ENCODE data around the gene FGFR4. TPM values are rescaled to one million over a fixed set of nuclear protein-coding genes. Genes with fewer than 3 reads are reported as not detected.
A peak's percentile ranks its signal among the peaks of the same experiment; 100 is the strongest.

The FGFR4 gene
- polyA plus RNA-seq, 1 of the 3 experiments (the other 2 are of a cell fraction): 5.6 TPM

GRCh38 chr5:177093082-177093712 lies 6.5 kb downstream of the FGFR4 start:
- no peaks in the 10 kb centered on the region for H3K27me3 ChIP-seq (ENCODE audit: insufficient read depth)
- no peaks in the 10 kb centered on the region for H3K9me3 ChIP-seq
- H2AFZ ChIP-seq (ENCODE audit: low read depth): no peak overlapping the region
- H3K79me2 ChIP-seq (ENCODE audit: insufficient read depth): no peaks in the 10 kb centered on the region
- no peaks in the 10 kb centered on the region for H3F3A ChIP-seq (replicated peaks; ENCODE audit: insufficient read depth)
- H3K4me1 ChIP-seq (ENCODE audit: control insufficient read depth in 1 of 2, insufficient read depth in 2 of 2, low read depth in 1 of 2, low read length in 1 of 2): peaks cover 0 to 10% of the 10 kb centered on the region in 2 experiments; a peak in 1 of 4 replicates
- 93% methylated on average over 31 of the region's 40 CpGs for whole genome bisulfite sequencing (ENCODE audit: low lambda C conversion rate)
- no peak overlapping the region for H3K9ac ChIP-seq
- no peaks in the 10 kb centered on the region for H4K20me1 ChIP-seq (ENCODE audit: insufficient read depth)
- no peaks in the 10 kb centered on the region for H3K9me2 ChIP-seq
- no peak for DNase-seq
- no peak overlapping the region for H3K27ac ChIP-seq (ENCODE audit: low read depth in 2 of 2, low read length in 1 of 2)
- H3K4me2 ChIP-seq: no peak overlapping the region
- H3K4me3 ChIP-seq (ENCODE audit: low read depth in 2 of 2, low read length in 1 of 2): no peak overlapping the region
- POLR2A ChIA-PET: no interaction called here
- CTCF ChIA-PET: interaction anchor here (4.0 to 8.5 kb wide), 2 partner anchors 18 to 21 kb away, joined by 20 to 69 read pairs; no protein-coding TSS in a partner anchor
- TF ChIP-seq TAF1 (IDR thresholded peaks at IDR 0.05; ENCODE audit: borderline replicate concordance, low read depth, low read length) (no peak), GATA2 (CRISPR knock-in tag; IDR thresholded peaks at IDR 0.05) (no peak)
- no peaks in the 10 kb centered on the region for H3K36me3 ChIP-seq (replicated peaks in 1 of 2; ENCODE audit: control insufficient read depth in 1 of 2, insufficient read depth in 2 of 2, low read length in 1 of 2)

GRCh38 chr5:177093803-177094202 lies 7.1 kb downstream of the FGFR4 start:
- no peak for DNase-seq
- Histone ChIP-seq H3K9ac (no peak overlapping the region), H3K27ac (ENCODE audit: low read depth in 2 of 2, low read length in 1 of 2) (no peak overlapping the region), H3K4me1 (ENCODE audit: control insufficient read depth in 1 of 2, insufficient read depth in 2 of 2, low read depth in 1 of 2, low read length in 1 of 2) (peaks cover 0 to 16% of the 10 kb centered on the region in 2 experiments; a peak in 1 of 4 replicates), H3K4me2 (no peak overlapping the region), H3K4me3 (ENCODE audit: low read depth in 2 of 2, low read length in 1 of 2) (no peak overlapping the region), H3K9me2 (no peaks in the 10 kb centered on the region), H2AFZ (ENCODE audit: low read depth) (no peak overlapping the region), H4K20me1 (ENCODE audit: insufficient read depth) (no peaks in the 10 kb centered on the region), H3K79me2 (ENCODE audit: insufficient read depth) (no peaks in the 10 kb centered on the region), H3K36me3 (replicated peaks in 1 of 2; ENCODE audit: control insufficient read depth in 1 of 2, insufficient read depth in 2 of 2, low read length in 1 of 2) (no peaks in the 10 kb centered on the region), H3K9me3 (no peaks in the 10 kb centered on the region), H3K27me3 (ENCODE audit: insufficient read depth) (no peaks in the 10 kb centered on the region), H3F3A (replicated peaks; ENCODE audit: insufficient read depth) (no peaks in the 10 kb centered on the region)
- WGBS (ENCODE audit: low lambda C conversion rate): 92% methylated on average over 6 of the region's 6 CpGs
- TF ChIP-seq MAX (IDR thresholded peaks at IDR 0.05; ENCODE audit: low read depth): no peak
- no peak for TF ChIP-seq USF2 (IDR thresholded peaks at IDR 0.05; ENCODE audit: borderline replicate concordance, low read depth, low read length)
- TF ChIP-seq FOXM1 (IDR thresholded peaks at IDR 0.05; ENCODE audit: low read depth): no peak
- POLR2A ChIA-PET: interaction anchor here (0.6 to 1.6 kb wide), 2 partner anchors 8 to 92 kb away, joined by 4 to 5 read pairs; partner anchors contain the start of gene FGFR4
- CTCF ChIA-PET: interaction anchor here (4.0 to 8.5 kb wide), 2 partner anchors 18 to 21 kb away, joined by 20 to 69 read pairs; no protein-coding TSS in a partner anchor

DNA sequence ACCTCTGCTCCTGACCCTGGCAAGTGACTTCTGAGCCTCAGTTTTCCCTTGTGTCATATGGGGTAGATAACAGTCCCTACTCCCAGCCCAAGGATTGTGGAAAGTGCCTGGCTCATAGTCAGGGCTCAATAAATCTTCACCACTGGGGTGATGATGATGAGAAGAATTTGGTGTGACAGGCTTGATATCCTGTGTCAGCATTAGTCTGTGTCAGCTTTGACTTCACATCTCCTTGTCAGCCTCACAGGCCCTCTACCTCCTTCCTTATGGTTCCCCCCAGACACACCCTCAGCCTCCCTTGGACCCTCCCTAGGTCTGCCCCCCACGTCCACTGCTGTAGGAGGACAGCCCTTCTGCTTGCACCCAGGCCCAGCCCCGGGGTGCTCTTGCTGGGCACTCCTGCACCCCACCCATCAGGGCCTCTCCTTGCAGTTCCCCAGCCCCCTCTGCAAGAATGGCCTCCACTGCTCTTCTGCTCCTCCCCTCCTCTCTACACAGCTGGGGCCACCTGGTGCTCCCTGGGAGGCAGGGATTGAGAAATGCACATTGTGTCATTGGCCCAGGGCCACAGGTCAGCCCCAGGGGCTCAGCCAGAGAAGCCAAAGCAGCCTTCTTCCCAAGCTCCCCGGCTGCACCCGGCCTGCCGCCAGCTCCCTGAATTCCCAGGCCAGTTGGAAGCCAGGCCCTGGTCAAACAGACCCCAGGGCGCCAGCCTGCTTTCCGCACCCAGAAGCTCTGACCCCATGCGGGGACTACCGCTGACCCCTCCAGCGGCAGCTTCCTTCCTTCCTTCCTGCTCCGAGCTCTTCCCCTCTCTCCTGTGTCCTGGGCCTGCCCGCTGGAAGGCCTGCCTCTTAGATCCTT lies 7.7 kb downstream of the FGFR4 start:
- Histone ChIP-seq H4K20me1 (ENCODE audit: insufficient read depth) (no peaks in the 10 kb centered on the region), H3K9me2 (no peaks in the 10 kb centered on the region), H3K27me3 (ENCODE audit: insufficient read depth) (no peaks in the 10 kb centered on the region), H3K27ac (ENCODE audit: low read depth in 2 of 2, low read length in 1 of 2) (no peak overlapping the region), H3K36me3 (replicated peaks in 1 of 2; ENCODE audit: control insufficient read depth in 1 of 2, insufficient read depth in 2 of 2, low read length in 1 of 2) (no peaks in the 10 kb centered on the region), H3K4me3 (ENCODE audit: low read depth in 2 of 2, low read length in 1 of 2) (no peak overlapping the region), H3F3A (replicated peaks; ENCODE audit: insufficient read depth) (no peaks in the 10 kb centered on the region), H3K79me2 (ENCODE audit: insufficient read depth) (no peaks in the 10 kb centered on the region), H3K9ac (no peak overlapping the region), H2AFZ (ENCODE audit: low read depth) (no peak overlapping the region), H3K4me1 (ENCODE audit: control insufficient read depth in 1 of 2, insufficient read depth in 2 of 2, low read depth in 1 of 2, low read length in 1 of 2) (peaks cover 0 to 16% of the 10 kb centered on the region in 2 experiments; a peak in 1 of 4 replicates), H3K9me3 (no peaks in the 10 kb centered on the region), H3K4me2 (no peak overlapping the region)
- peak; percentile 66 for DNase-seq
- POLR2A ChIA-PET: interaction anchor here (0.6 to 1.6 kb wide), 2 partner anchors 8 to 92 kb away, joined by 4 to 5 read pairs; partner anchors contain the start of gene FGFR4
- CTCF ChIA-PET: interaction anchor here (4.0 to 8.5 kb wide), 2 partner anchors 17 to 22 kb away, joined by 20 to 69 read pairs; no protein-coding TSS in a partner anchor
- WGBS (ENCODE audit: low lambda C conversion rate): 67% methylated on average over 9 of the region's 12 CpGs
- TF ChIP-seq MEF2A (IDR thresholded peaks at IDR 0.05; ENCODE audit: borderline replicate concordance, low read depth) (no peak), ZBTB33 (IDR thresholded peaks at IDR 0.05; ENCODE audit: borderline replicate concordance, low read depth) (no peak), FOSL2 (IDR thresholded peaks at IDR 0.05; ENCODE audit: borderline replicate concordance, low read depth) (no peak), TCF12 (IDR thresholded peaks at IDR 0.05) (no peak), FOXM1 (IDR thresholded peaks at IDR 0.05; ENCODE audit: low read depth) (no peak), JUND (IDR thresholded peaks at IDR 0.05) (no peak), MXI1 (IDR thresholded peaks at IDR 0.05; ENCODE audit: low read depth, low read length) (no peak), EP300 (IDR thresholded peaks at IDR 0.05; ENCODE audit: borderline replicate concordance in 1 of 2, low read depth in 1 of 2, low read length in 1 of 2) (no peak), RCOR1 (IDR thresholded peaks at IDR 0.05; ENCODE audit: low read length) (no peak)
- TF ChIP-seq, protein P1, sequence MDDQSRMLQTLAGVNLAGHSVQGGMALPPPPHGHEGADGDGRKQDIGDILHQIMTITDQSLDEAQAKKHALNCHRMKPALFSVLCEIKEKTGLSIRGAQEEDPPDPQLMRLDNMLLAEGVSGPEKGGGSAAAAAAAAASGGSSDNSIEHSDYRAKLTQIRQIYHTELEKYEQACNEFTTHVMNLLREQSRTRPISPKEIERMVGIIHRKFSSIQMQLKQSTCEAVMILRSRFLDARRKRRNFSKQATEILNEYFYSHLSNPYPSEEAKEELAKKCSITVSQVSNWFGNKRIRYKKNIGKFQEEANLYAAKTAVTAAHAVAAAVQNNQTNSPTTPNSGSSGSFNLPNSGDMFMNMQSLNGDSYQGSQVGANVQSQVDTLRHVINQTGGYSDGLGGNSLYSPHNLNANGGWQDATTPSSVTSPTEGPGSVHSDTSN (IDR thresholded peaks at IDR 0.05): no peak
